OCI-LY7 (cell line): ENCODE results near the gene C1QTNF2. TPM values are rescaled to one million over a fixed set of nuclear protein-coding genes. Genes with fewer than 3 reads are reported as not detected.

ENCODE experiments used
- BruUV-seq: library from RNA; stranded (reverse); fragments of 400-500 nt; replicated peaks from 2 replicates; lab custom pipeline; 2021; lab: Mats Ljungman, UMichigan
- CTCF ChIA-PET: fragments of 300-600 bp; sonication (Branson Sonifier 250); formaldehyde crosslinking; loops from one replicate; lab custom pipeline; 2022; ENCODE audit warnings: antibody characterized with exemption; ENCODE audit not compliant: unreplicated experiment; lab: Charles Lee
- POLR2A ChIA-PET: fragments of 300-600 bp; sonication (Branson Sonifier 250); formaldehyde crosslinking; loops from one replicate; lab custom pipeline; 2022; ENCODE audit warnings: antibody characterized with exemption; lab: Charles Lee
- DNase-seq: peaks from one replicate; pipeline ENCODE4 v3.0.0-alpha.2; 2015; ENCODE audit warnings: low spot score
- H2AFZ ChIP-seq: fragments of 200-600 bp; sonication (generic), shearing (Covaris generic); 2 replicates; pipeline ENCODE4 v1.6.1; 2014; ENCODE audit warnings: mild to moderate bottlenecking, antibody characterized with exemption, low read length, moderate library complexity
- H3K27ac ChIP-seq: fragments of 200-600 bp; sonication (generic); 2 replicates; pipeline ENCODE4 v1.5.1; 2014; ENCODE audit warnings: mixed run types, low read depth, mild to moderate bottlenecking, moderate library complexity, low read length, inconsistent platforms; ENCODE audit not compliant: poor library complexity, severe bottlenecking
- H3K36me3 ChIP-seq: fragments of 200-600 bp; sonication (generic); 2 replicates; pipeline ENCODE4 v1.6.1; 2014; ENCODE audit warnings: mild to moderate bottlenecking, antibody characterized with exemption, low read length, moderate library complexity, mixed read lengths; ENCODE audit not compliant: insufficient read depth
- H3K4me1 ChIP-seq: fragments of 200-600 bp; sonication (generic); 2 replicates; pipeline ENCODE4 v1.5.1; 2014; ENCODE audit warnings: mild to moderate bottlenecking, low read length; ENCODE audit not compliant: insufficient read depth, poor library complexity, severe bottlenecking
- H3K4me2 ChIP-seq: fragments of 200-600 bp; sonication (generic); 2 replicates; pipeline ENCODE4 v1.6.1; 2014; ENCODE audit warnings: mild to moderate bottlenecking, low read length
- H3K4me3 ChIP-seq: fragments of 200-600 bp; sonication (generic); 2 replicates; pipeline ENCODE4 v1.5.1; 2014; ENCODE audit warnings: mild to moderate bottlenecking, low read depth, low read length; ENCODE audit not compliant: poor library complexity, severe bottlenecking
- H3K79me2 ChIP-seq: fragments of 200-600 bp; sonication (generic); 2 replicates; pipeline ENCODE4 v1.6.1; 2016; ENCODE audit warnings: low read depth, mild to moderate bottlenecking, low read length, moderate library complexity, mixed read lengths; ENCODE audit not compliant: insufficient read depth
- H3K9me2 ChIP-seq: fragments of 200-600 bp; sonication (generic); 2 replicates; pipeline ENCODE4 v1.6.1; 2016; ENCODE audit warnings: mild to moderate bottlenecking, low read length, mixed read lengths; ENCODE audit not compliant: insufficient read depth
- H3K9me3 ChIP-seq: fragments of 200-600 bp; sonication (generic); 2 replicates; pipeline ENCODE4 v1.6.1; 2014; ENCODE audit warnings: mild to moderate bottlenecking, mixed run types, low read length, mixed read lengths
- H4K20me1 ChIP-seq: fragments of 200-600 bp; sonication (generic); 2 replicates; pipeline ENCODE4 v1.6.1; 2014; ENCODE audit warnings: mild to moderate bottlenecking, antibody characterized with exemption, low read length, moderate library complexity, mixed read lengths; ENCODE audit not compliant: insufficient read depth
- EZH2phosphoT487 ChIP-seq: fragments of 200-600 bp; sonication (generic); IDR thresholded peaks from 2 replicates; pipeline ENCODE4 v1.6.1; 2018; ENCODE audit warnings: low read depth, borderline replicate concordance, mild to moderate bottlenecking, mixed run types, antibody characterized with exemption, low read length, moderate library complexity, mixed read lengths
- intact Hi-C: fragments of 100-400 bp; cut with micrococcal nuclease; formaldehyde crosslinking; loops from one replicate; pipeline ENCODE4 v1.10.0; 2022; ENCODE audit not compliant: unreplicated experiment
- total RNA-seq, 2 experiments: library from RNA; depleted of rRNA in 1 of 2; stranded (reverse); fragments of >200 nt in 1 of 2; shearing (Covaris generic) in 1 of 2; gene quantifications; 2 replicates each; pipeline ENCODE4 v1.2.3, GENCODE V29; 2014 to 2022
- TF ChIP-seq, protein P1 (sequence below): fragments of 200-600 bp; sonication (generic); conservative IDR thresholded peaks from 2 replicates; pipeline ENCODE4 v1.5.1; 2014; ENCODE audit warnings: mild to moderate bottlenecking, antibody characterized with exemption, low read length, moderate library complexity, mixed read lengths

Gene C1QTNF2
- total RNA-seq, 2 experiments from 2014 or later: not detected

DNA sequence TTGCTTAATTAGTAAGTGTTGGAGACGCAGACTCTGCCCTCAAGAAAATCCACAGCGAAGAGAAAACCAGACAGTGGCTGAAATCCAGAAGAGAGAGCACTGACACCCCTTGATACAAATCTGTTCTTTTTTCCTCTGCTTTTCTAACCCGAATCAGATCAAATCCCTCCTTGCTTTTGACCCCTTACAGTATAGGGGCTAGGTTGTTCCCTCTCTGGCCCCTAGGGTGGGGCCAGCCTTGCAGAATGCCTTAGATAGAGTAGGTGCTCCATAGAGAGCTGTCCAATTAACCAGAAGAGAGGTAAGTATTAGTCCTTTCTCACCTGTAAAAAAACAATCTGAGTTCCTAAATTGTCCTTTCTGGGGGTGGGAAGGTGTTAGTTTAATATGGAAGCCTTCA, 10.1 kb downstream of the C1QTNF2 start:
- Histone ChIP-seq H3K9me3 (no peaks in the 10 kb centered on the region), H3K27ac (no peak overlapping the region), H2AFZ (no peak overlapping the region), H3K9me2 (no peaks in the 10 kb centered on the region), H3K4me3 (no peak overlapping the region), H3K36me3 (no peaks in the 10 kb centered on the region), H3K79me2 (no peaks in the 10 kb centered on the region), H4K20me1 (no peaks in the 10 kb centered on the region), H3K4me2 (no peak overlapping the region), H3K4me1 (no peaks in the 10 kb centered on the region)
- POLR2A ChIA-PET: interaction anchor here (0.7 kb wide), 1 partner anchor 16 kb away, joined by 4 read pairs; no protein-coding TSS in a partner anchor
- no peak for DNase-seq
- no TSS peak for BruUV-seq
- TF ChIP-seq EZH2phosphoT487: no peak
- TF ChIP-seq, protein P1, sequence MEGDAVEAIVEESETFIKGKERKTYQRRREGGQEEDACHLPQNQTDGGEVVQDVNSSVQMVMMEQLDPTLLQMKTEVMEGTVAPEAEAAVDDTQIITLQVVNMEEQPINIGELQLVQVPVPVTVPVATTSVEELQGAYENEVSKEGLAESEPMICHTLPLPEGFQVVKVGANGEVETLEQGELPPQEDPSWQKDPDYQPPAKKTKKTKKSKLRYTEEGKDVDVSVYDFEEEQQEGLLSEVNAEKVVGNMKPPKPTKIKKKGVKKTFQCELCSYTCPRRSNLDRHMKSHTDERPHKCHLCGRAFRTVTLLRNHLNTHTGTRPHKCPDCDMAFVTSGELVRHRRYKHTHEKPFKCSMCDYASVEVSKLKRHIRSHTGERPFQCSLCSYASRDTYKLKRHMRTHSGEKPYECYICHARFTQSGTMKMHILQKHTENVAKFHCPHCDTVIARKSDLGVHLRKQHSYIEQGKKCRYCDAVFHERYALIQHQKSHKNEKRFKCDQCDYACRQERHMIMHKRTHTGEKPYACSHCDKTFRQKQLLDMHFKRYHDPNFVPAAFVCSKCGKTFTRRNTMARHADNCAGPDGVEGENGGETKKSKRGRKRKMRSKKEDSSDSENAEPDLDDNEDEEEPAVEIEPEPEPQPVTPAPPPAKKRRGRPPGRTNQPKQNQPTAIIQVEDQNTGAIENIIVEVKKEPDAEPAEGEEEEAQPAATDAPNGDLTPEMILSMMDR: no peak
- CTCF ChIA-PET: no interaction called here
- intact Hi-C loops: no loop called here

DNA sequence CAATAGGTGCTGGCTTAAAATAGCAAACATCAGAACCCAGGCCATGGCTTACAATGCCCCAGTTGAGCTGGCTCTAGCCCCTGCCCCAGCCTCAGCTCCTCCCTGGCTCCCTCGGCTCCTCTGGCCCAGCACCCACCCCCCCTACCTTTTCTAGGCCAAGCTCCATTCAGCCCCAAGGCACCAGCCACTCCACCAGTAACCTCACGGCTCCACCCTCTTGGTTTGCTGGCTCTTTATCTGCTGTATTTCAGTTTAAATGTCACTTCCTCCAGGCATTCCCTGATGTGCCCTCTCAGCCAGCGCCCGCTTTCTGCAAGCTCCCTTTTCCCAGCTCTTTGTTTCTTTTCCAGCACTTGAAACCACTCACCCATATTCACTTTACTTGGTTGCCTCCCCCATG, 10.6 kb downstream of the C1QTNF2 start:
- TF ChIP-seq, protein P1: no peak
- TF ChIP-seq EZH2phosphoT487: no peak
- Histone ChIP-seq H3K9me2 (no peaks in the 10 kb centered on the region), H3K27ac (no peak overlapping the region), H3K9me3 (no peaks in the 10 kb centered on the region), H3K79me2 (no peaks in the 10 kb centered on the region), H3K4me1 (no peaks in the 10 kb centered on the region), H4K20me1 (no peaks in the 10 kb centered on the region), H3K4me2 (no peak overlapping the region), H2AFZ (no peak overlapping the region), H3K36me3 (no peaks in the 10 kb centered on the region), H3K4me3 (no peak overlapping the region)
- intact Hi-C loops: no loop called here
- ChIA-PET POLR2A (interaction anchor here (0.7 kb wide), 1 partner anchor 16 kb away, joined by 4 read pairs; no protein-coding TSS in a partner anchor), CTCF (no interaction called here)
- no peak for DNase-seq
- BruUV-seq: no TSS peak

DNA sequence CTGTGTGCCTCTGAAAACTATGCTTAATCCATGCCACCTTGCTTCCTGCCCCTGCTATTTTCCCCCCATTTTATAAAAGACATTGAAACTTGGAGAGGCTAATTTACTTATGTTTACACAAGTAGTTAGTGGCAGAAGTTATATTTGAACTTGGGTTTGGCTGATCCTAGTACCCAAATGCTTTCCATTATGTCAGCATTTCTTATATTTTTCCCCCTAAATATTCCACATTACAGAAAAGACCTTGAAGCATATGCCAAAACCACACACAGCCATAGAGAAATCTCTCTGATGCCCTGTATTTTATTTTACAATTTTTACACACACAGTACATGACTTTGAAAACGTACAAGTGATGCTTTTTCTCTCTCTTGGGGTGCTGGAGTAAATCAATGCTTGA, 11.2 kb downstream of the C1QTNF2 start:
- no peak for DNase-seq
- no peaks in the 10 kb centered on the region for H3K9me3 ChIP-seq
- CTCF ChIA-PET: no interaction called here
- no peak overlapping the region for H3K4me3 ChIP-seq
- H3K36me3 ChIP-seq: no peaks in the 10 kb centered on the region
- H3K79me2 ChIP-seq: no peaks in the 10 kb centered on the region
- H3K4me1 ChIP-seq: no peaks in the 10 kb centered on the region
- H3K4me2 ChIP-seq: no peak overlapping the region
- H3K27ac ChIP-seq: no peak overlapping the region
- H3K9me2 ChIP-seq: no peaks in the 10 kb centered on the region
- H2AFZ ChIP-seq: no peak overlapping the region
- POLR2A ChIA-PET: no interaction called here
- no TSS peak for BruUV-seq
- intact Hi-C loops: no loop called here
- TF ChIP-seq EZH2phosphoT487: no peak
- TF ChIP-seq, protein P1: no peak
- no peaks in the 10 kb centered on the region for H4K20me1 ChIP-seq
